Measurements from ENCODE around the gene AQP10. TPM values are rescaled to one million over a fixed set of nuclear protein-coding genes. Genes with fewer than 3 reads are reported as not detected.
"Not testable (repeated sequence)": the region's sequence is repeated elsewhere in the genome, so short reads cannot be mapped to it uniquely, and the experiment has no call there.

AQP10 gene
- total RNA-seq, 1 experiment from 2014 or later: not detected

GRCh38 chr1:154353966-154354365 is 33.1 kb downstream of the AQP10 start:
- intact Hi-C loops (cut with micrococcal nuclease; ENCODE audit: unreplicated experiment): no loop called here
- peak overlapping the region; percentile 63 for H3K4me3 Mint-ChIP-seq (ENCODE audit: low read depth, unreplicated experiment)
- peaks cover 11% of the 10 kb centered on the region for H3K36me3 Mint-ChIP-seq (ENCODE audit: insufficient read depth, unreplicated experiment)
- H3K9me3 Mint-ChIP-seq (ENCODE audit: low read depth, unreplicated experiment): no peaks in the 10 kb centered on the region
- DNase-seq: no peak
- H3K27me3 Mint-ChIP-seq (ENCODE audit: unreplicated experiment): peaks cover 26% of the 10 kb centered on the region
- CTCF ChIA-PET: interaction anchor here (0.5 to 2.8 kb wide), 3 partner anchors 19 to 104 kb away, joined by 3 to 10 read pairs (median 6); no protein-coding TSS in a partner anchor
- H3K4me1 Mint-ChIP-seq (ENCODE audit: low read depth, unreplicated experiment): peaks cover 32% of the 10 kb centered on the region
- H3K27ac Mint-ChIP-seq (ENCODE audit: unreplicated experiment): no peak overlapping the region
- BruUV-seq (replicated peaks): no TSS peak
- TF ChIP-seq CTCF (IDR thresholded peaks at IDR 0.05; ENCODE audit: unreplicated experiment): no peak

- intact Hi-C loops (cut with micrococcal nuclease; ENCODE audit: unreplicated experiment): no loop called here
- no TSS peak for BruUV-seq (replicated peaks)
Measured at GRCh38 chr1:154358519-154358918, 37.6 kb downstream of the AQP10 start.

DNA sequence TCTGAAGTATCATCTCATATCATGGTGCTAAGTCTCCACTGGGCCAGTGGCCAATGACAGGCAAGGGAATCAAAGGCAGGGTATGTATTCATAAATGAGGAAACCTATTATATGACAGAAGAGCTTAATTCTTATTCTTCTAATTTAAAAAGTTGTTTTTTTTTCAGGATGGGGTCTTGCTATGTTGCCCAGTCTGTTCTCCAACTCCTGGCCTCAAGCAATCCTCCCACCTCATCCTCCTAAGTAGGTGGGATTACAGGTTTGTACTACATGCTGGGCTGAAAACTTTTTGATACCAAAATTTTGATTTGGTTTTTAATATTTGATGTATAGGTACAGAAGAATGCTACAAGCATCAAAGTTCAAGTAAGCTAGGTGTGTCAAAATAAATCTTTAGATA is 39.4 kb downstream of the AQP10 start:
- Mint-ChIP-seq H3K4me3 (ENCODE audit: low read depth, unreplicated experiment) (no peak overlapping the region), H3K9me3 (ENCODE audit: low read depth, unreplicated experiment) (no peaks in the 10 kb centered on the region), H3K36me3 (ENCODE audit: insufficient read depth, unreplicated experiment) (no peaks in the 10 kb centered on the region), H3K27me3 (ENCODE audit: unreplicated experiment) (peaks cover 9% of the 10 kb centered on the region), H3K27ac (ENCODE audit: unreplicated experiment) (no peak overlapping the region), H3K4me1 (ENCODE audit: low read depth, unreplicated experiment) (no peaks in the 10 kb centered on the region)
- no peak for TF ChIP-seq CTCF (IDR thresholded peaks at IDR 0.05; ENCODE audit: unreplicated experiment)
- intact Hi-C loops (cut with micrococcal nuclease; ENCODE audit: unreplicated experiment): no loop called here
- BruUV-seq (replicated peaks): no TSS peak
- DNase-seq: no peak
- CTCF ChIA-PET: interaction anchor here (0.6 to 1.1 kb wide), 4 partner anchors 119 to 1125 kb away, joined by 3 read pairs; no protein-coding TSS in a partner anchor

More at GRCh38 chr1:154358519-154358918, 37.6 kb downstream of the AQP10 start:
- H3K9me3 Mint-ChIP-seq (ENCODE audit: low read depth, unreplicated experiment): no peaks in the 10 kb centered on the region
- no peak overlapping the region for H3K4me3 Mint-ChIP-seq (ENCODE audit: low read depth, unreplicated experiment)
- no peak for DNase-seq
- H3K27me3 Mint-ChIP-seq (ENCODE audit: unreplicated experiment): peaks cover 20% of the 10 kb centered on the region
- no peak overlapping the region for H3K27ac Mint-ChIP-seq (ENCODE audit: unreplicated experiment)
- H3K36me3 Mint-ChIP-seq (ENCODE audit: insufficient read depth, unreplicated experiment): peaks cover 4% of the 10 kb centered on the region
- H3K4me1 Mint-ChIP-seq (ENCODE audit: low read depth, unreplicated experiment): peaks cover 10% of the 10 kb centered on the region
- CTCF ChIA-PET: interaction anchor here (0.9 kb wide), 1 partner anchor 13 kb away, joined by 5 read pairs; no protein-coding TSS in a partner anchor
- no peak for TF ChIP-seq CTCF (IDR thresholded peaks at IDR 0.05; ENCODE audit: unreplicated experiment)

DNA sequence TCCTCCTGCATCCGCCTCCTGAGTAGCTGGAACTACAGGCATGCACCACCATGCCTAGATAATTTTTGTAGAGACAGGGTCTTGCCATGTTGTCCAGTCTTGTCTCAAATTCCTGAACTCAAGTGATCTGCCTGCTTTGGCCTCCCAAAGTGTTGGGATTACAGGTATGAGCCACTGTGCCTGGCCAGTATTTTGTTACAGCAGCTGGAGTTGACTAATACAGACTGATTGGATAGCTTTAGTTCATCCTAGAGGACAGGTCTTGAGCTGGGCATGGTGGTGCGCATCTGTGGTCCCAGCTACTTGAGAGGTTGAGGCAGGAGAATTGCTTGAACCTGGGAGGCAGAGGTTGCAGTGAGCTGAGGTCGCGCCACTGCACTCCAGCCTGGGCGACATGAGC is 40.0 kb downstream of the AQP10 start:
- H3K27ac Mint-ChIP-seq (ENCODE audit: unreplicated experiment); BruUV-seq (replicated peaks); H3K27me3 Mint-ChIP-seq (ENCODE audit: unreplicated experiment); DNase-seq; H3K9me3 Mint-ChIP-seq (ENCODE audit: low read depth, unreplicated experiment); intact Hi-C loops (cut with micrococcal nuclease; ENCODE audit: unreplicated experiment); H3K36me3 Mint-ChIP-seq (ENCODE audit: insufficient read depth, unreplicated experiment); H3K4me3 Mint-ChIP-seq (ENCODE audit: low read depth, unreplicated experiment); H3K4me1 Mint-ChIP-seq (ENCODE audit: low read depth, unreplicated experiment): not testable (repeated sequence)
- CTCF ChIA-PET: interaction anchor here (0.6 to 1.1 kb wide), 3 partner anchors 119 to 1124 kb away, joined by 3 to 4 read pairs (median 3); no protein-coding TSS in a partner anchor

DNA sequence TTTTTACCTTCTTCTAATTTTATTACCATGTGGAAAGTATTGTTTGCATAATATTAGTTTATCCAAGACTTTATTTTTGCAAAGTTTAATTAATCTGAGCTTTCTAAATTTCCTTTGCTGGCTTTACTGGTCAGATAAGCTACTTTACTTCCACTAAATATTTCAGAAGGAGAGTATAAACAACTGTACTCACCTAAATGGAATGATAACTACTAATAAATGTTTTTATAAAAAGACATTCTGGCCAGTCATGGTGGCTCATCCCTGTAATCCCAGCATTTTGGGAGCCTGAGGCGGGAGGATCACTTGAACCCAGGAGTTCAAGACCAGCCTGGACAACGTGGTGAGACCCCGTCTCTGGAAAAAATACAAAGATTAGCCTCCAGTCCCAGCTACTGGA is 40.5 kb downstream of the AQP10 start:
- no peak for DNase-seq
- peaks cover 9% of the 10 kb centered on the region for H3K27me3 Mint-ChIP-seq (ENCODE audit: unreplicated experiment)
- no TSS peak for BruUV-seq (replicated peaks)
- H3K36me3 Mint-ChIP-seq (ENCODE audit: insufficient read depth, unreplicated experiment): no peaks in the 10 kb centered on the region
- CTCF ChIA-PET: interaction anchor here (0.6 to 1.1 kb wide), 2 partner anchors 118 to 265 kb away, joined by 3 to 4 read pairs; no protein-coding TSS in a partner anchor
- no peak for TF ChIP-seq CTCF (IDR thresholded peaks at IDR 0.05; ENCODE audit: unreplicated experiment)
- H3K4me1 Mint-ChIP-seq (ENCODE audit: low read depth, unreplicated experiment): no peaks in the 10 kb centered on the region
- intact Hi-C loops (cut with micrococcal nuclease; ENCODE audit: unreplicated experiment): no loop called here
- H3K27ac Mint-ChIP-seq (ENCODE audit: unreplicated experiment): no peak overlapping the region
- H3K9me3 Mint-ChIP-seq (ENCODE audit: low read depth, unreplicated experiment): no peaks in the 10 kb centered on the region
- H3K4me3 Mint-ChIP-seq (ENCODE audit: low read depth, unreplicated experiment): no peak overlapping the region

Measured in Calu3 (cell line).